GM19468 (cell line): ENCODE measurements around the gene TNFRSF25.
"Not testable (repeated sequence)": the region's sequence is repeated elsewhere in the genome, so short reads cannot be mapped to it uniquely, and the experiment has no call there.

Source experiments
- ATAC-seq: cut with Tn5 transposase; IDR thresholded peaks from one replicate; pipeline ENCODE4 v1.9.1; 2021; ENCODE audit warnings: mild to moderate bottlenecking, moderate library complexity, moderate number of reproducible peaks; ENCODE audit not compliant: unreplicated experiment; ENCODE audit errors: extremely low read depth

Gene TNFRSF25

GRCh38 chr1:6503884-6504602, 38.1 kb upstream of the TNFRSF25 start:
- no peak for ATAC-seq

- ATAC-seq = no peak
Measured at GRCh38 chr1:6502000-6502891, 36.3 kb upstream of the TNFRSF25 start.

GRCh38 chr1:6501279-6501813, 35.4 kb upstream of the TNFRSF25 start:
- ATAC-seq = no peak

GRCh38 chr1:6500544-6501278, 34.7 kb upstream of the TNFRSF25 start:
- ATAC-seq = no peak

- no peak for ATAC-seq
Measured at GRCh38 chr1:6499296-6499695, 33.3 kb upstream of the TNFRSF25 start.

- no peak for ATAC-seq
Measured at GRCh38 chr1:6498576-6499111, 32.7 kb upstream of the TNFRSF25 start.

- no peak for ATAC-seq
Measured at GRCh38 chr1:6497867-6498575, 32.0 kb upstream of the TNFRSF25 start.

- ATAC-seq = no peak
Measured at GRCh38 chr1:6497215-6497866, 31.4 kb upstream of the TNFRSF25 start.

GRCh38 chr1:6496890-6497214, 30.9 kb upstream of the TNFRSF25 start:
- no peak for ATAC-seq

GRCh38 chr1:6496365-6496721, 30.4 kb upstream of the TNFRSF25 start:
- no peak for ATAC-seq

- ATAC-seq = no peak
Measured at GRCh38 chr1:6495540-6496364, 29.8 kb upstream of the TNFRSF25 start.

- no peak for ATAC-seq
Measured at GRCh38 chr1:6495041-6495441, 29.1 kb upstream of the TNFRSF25 start.

GRCh38 chr1:6494627-6495026, 28.7 kb upstream of the TNFRSF25 start:
- no peak for ATAC-seq

- ATAC-seq = not testable (repeated sequence)
Measured at GRCh38 chr1:6493834-6494223, 27.9 kb upstream of the TNFRSF25 start.

GRCh38 chr1:6491966-6492365, 26.0 kb upstream of the TNFRSF25 start:
- no peak for ATAC-seq

GRCh38 chr1:6491480-6491962, 25.5 kb upstream of the TNFRSF25 start, which contains the start of gene PLEKHG5:
TSS of gene PLEKHG5 (minus strand) at chr1:6491667. CDS start at chr1:6477571, 14,096 bp downstream.
- ATAC-seq = no peak

GRCh38 chr1:6491081-6491449, 25.1 kb upstream of the TNFRSF25 start:
- ATAC-seq = no peak
